NCI-H69 (cell line): ENCODE measurements around the gene ODF2L.

Experiments used
- DNase-seq: peaks from one replicate; lab custom pipeline; 2025; lab: John Stamatoyannopoulos, UW

The ODF2L gene

DNA sequence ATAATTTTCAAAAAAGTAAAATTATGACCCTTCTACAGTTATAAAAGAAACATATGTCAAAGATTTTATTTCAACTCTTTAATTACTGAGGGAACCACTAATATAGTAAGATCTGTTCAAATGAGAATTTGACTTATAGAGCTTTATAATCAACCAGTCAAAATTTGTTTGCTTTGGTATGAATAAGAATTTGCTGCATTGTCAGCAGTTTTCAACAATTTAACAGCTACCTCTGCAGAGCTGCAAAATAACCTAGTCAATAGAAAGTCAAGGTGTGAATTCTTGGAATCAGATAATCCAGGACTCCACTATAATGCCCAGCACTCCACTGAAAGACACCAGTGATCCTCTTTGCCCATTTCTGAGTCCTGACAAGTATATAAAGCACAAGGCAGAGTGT lies 78.2 kb downstream of the ODF2L start:
- no peak for DNase-seq

DNA sequence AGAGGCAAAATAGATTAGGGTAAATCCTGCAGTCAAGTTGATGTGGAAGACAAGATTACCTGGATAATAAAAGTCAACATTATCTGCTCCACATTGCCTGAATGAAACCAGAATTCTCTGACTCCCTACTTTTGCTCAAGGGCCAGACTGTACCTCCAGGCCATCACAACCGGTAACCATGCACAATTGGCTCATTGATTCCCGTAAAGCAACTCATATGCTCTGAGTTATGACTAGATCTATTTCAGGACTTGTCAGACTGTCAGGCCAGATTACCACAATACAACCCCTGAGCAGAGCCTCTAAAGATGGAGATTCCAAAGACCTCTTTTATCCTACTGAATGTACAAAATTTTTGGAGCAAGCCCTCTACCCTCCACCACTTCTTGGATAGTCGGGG lies 90.4 kb downstream of the ODF2L start:
- no peak for DNase-seq

DNA sequence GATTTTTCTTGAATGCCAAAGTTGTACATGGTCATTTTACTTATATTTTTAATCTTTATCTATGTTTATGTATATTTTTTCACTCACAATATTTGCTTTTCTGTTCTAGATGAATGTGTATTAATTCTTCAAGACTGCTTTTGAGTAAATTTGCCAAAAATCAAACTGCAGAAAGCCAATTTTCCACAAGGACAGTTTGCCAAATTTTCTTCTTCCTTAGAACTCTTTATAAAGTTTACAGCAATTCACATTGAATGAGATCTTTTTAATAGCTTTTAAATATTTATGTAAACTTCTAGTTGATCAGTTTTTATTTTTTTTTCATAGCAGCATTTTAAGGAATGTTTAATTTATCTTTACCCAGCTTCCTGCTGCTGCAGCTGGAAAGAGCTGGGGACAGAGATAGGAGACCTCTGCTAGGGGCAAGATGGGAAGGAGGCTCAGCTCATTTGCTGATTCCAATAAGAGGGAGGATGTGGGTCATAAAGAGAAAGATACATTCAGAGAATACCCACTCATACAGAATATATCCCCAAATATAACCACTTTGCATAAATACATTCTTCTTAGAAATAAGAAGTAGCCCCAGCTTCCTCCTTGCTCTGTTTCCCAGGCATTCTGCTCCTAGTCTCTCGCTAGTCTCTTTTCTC lies 93.0 kb downstream of the ODF2L start:
- DNase-seq, result no peak
